ENCODE results near the gene DCUN1D2.

DCUN1D2 gene

GRCh38 chr13:113429608-113429985 lies 60.9 kb downstream of the DCUN1D2 start:
- DNase-seq (ENCODE audit: low read depth), result no peak
- TF ChIP-seq CTCF (conservative IDR thresholded peaks at IDR 0.05; ENCODE audit: low read depth, low read length), result no peak
- H3K4me3 ChIP-seq (ENCODE audit: low read depth, low read length), result no peak overlapping the region

- H3K4me3 ChIP-seq (ENCODE audit: low read depth, low read length), result no peak overlapping the region
- DNase-seq (ENCODE audit: low read depth), result no peak
- TF ChIP-seq CTCF (conservative IDR thresholded peaks at IDR 0.05; ENCODE audit: low read depth, low read length), result no peak
Measured at GRCh38 chr13:113428871-113429607, 61.5 kb downstream of the DCUN1D2 start.

- no peak for DNase-seq (ENCODE audit: low read depth)
- TF ChIP-seq CTCF (conservative IDR thresholded peaks at IDR 0.05; ENCODE audit: low read depth, low read length), result no peak
- H3K4me3 ChIP-seq (ENCODE audit: low read depth, low read length), result no peak overlapping the region
Measured at GRCh38 chr13:113428469-113428865, 62.0 kb downstream of the DCUN1D2 start.

GRCh38 chr13:113427562-113428468 lies 62.7 kb downstream of the DCUN1D2 start:
- no peak for TF ChIP-seq CTCF (conservative IDR thresholded peaks at IDR 0.05; ENCODE audit: low read depth, low read length)
- DNase-seq (ENCODE audit: low read depth), result peak; percentile 63
- no peak overlapping the region for H3K4me3 ChIP-seq (ENCODE audit: low read depth, low read length)

- TF ChIP-seq CTCF (conservative IDR thresholded peaks at IDR 0.05; ENCODE audit: low read depth, low read length), result no peak
- DNase-seq (ENCODE audit: low read depth), result no peak
- no peak overlapping the region for H3K4me3 ChIP-seq (ENCODE audit: low read depth, low read length)
Measured at GRCh38 chr13:113426591-113426986, 63.9 kb downstream of the DCUN1D2 start.

GRCh38 chr13:113425941-113426590 lies 64.4 kb downstream of the DCUN1D2 start:
- no peak for TF ChIP-seq CTCF (conservative IDR thresholded peaks at IDR 0.05; ENCODE audit: low read depth, low read length)
- H3K4me3 ChIP-seq (ENCODE audit: low read depth, low read length), result no peak overlapping the region
- DNase-seq (ENCODE audit: low read depth), result no peak

Measured in choroid plexus epithelial cell (primary cell).